Body of pancreas (tissue), 4 donors: ENCODE measurements around the gene PTGS1. TPM values are rescaled to one million over a fixed set of nuclear protein-coding genes. Genes with fewer than 3 reads are reported as not detected.
"Not testable (repeated sequence)": the region's sequence is repeated elsewhere in the genome, so short reads cannot be mapped to it uniquely, and the experiment has no call there.

Experiments
- ATAC-seq: fragments of 150-250 bp; one replicate; pipeline ENCODE4 v1.9.1; 2016
- DNase-seq, 4 donors: peaks; one replicate each; pipeline ENCODE4 v3.0.0-alpha.2; 2019
- H3K27ac ChIP-seq, 4 donors: fragments of 200-600 bp; sonication (generic); 1 replicate in 3 of 4; 2 replicates in 1 of 4; pipeline versions ENCODE4 v1.5.1 to v1.6.1; 2016 to 2019; ENCODE audit warnings: mild to moderate bottlenecking in 1 of 4, mixed read lengths in 1 of 4, moderate library complexity in 1 of 4
- H3K27me3 ChIP-seq, 2 donors: fragments of 200-600 bp; sonication (generic); one replicate each; pipeline ENCODE4 v1.6.0; 2016; ENCODE audit warnings: mild to moderate bottlenecking in 1 of 2
- H3K36me3 ChIP-seq, 2 donors: fragments of 200-600 bp; sonication (generic); replicated peaks in 1 of 2; 2 replicates each; pipeline ENCODE4 v1.5.1; 2016; ENCODE audit warnings: low read depth in 2 of 2; ENCODE audit not compliant: insufficient read depth in 1 of 2
- H3K4me1 ChIP-seq: fragments of 200-600 bp; sonication (generic); one replicate; pipeline ENCODE4 v1.6.0; 2016
- H3K4me3 ChIP-seq, 2 donors: fragments of 200-600 bp; sonication (generic); 1 replicate in 1 of 2; 2 replicates in 1 of 2; pipeline ENCODE4 v1.5.1; 2016 to 2019
- H3K9me3 ChIP-seq, 3 donors: fragments of 200-600 bp; sonication (generic); 1 replicate in 2 of 3; 2 replicates in 1 of 3; pipeline ENCODE4 v1.5.1; 2016
- CTCF ChIP-seq, 7 experiments: fragments of 450-650 bp in 4 of 7; fragments of 200-600 bp in 3 of 7; sonication (generic) in 3 of 7; IDR thresholded peaks; one replicate each; pipeline ENCODE4 v1.5.1; 2016 to 2019; ENCODE audit warnings: antibody characterized with exemption in 7 of 7
- POLR2A ChIP-seq, 3 donors: fragments of 450-650 bp; IDR thresholded peaks; one replicate each; pipeline ENCODE4 v1.6.1; 2016; ENCODE audit warnings: antibody characterized with exemption in 3 of 3, mild to moderate bottlenecking in 2 of 3
- WGBS, 2 donors: methylation state at CpG; one replicate each; pipeline ENCODE4 v1.1.5; 2017; 5-methylcytosine and 5-hydroxymethylcytosine counted together
- intact Hi-C: fragments of 100-400 bp; cut with DNase I; formaldehyde crosslinking; loops from one replicate; pipeline ENCODE4 v1.15.1; 2023
- total RNA-seq, 2 donors: library from RNA; depleted of rRNA; stranded (reverse); fragments of >200 nt; gene quantifications; one replicate each; pipeline ENCODE4 v1.1.0, GENCODE V29; 2016

Gene PTGS1
- total RNA-seq, 2 donors from 2014 or later: 2.1 to 3.0 TPM

GRCh38 chr9:122329597-122329996 is 41.2 kb upstream of the PTGS1 start:
- intact Hi-C loops: no loop called here
- DNase-seq (no peak), ATAC-seq (no peak)
- Histone ChIP-seq H3K9me3 (no peaks in the 10 kb centered on the region), H3K27me3 (no peaks in the 10 kb centered on the region), H3K4me1 (no peaks in the 10 kb centered on the region), H3K27ac (no peak overlapping the region), H3K4me3 (no peak overlapping the region), H3K36me3 (no peaks in the 10 kb centered on the region)
- WGBS, 2 donors: 70 to 73% methylated on average over 3 of the region's 3 CpGs
- TF ChIP-seq CTCF (IDR thresholded peaks at IDR 0.05) (no peak), POLR2A (IDR thresholded peaks at IDR 0.05) (no peak)

- ATAC-seq, DNase-seq, H3K4me1 ChIP-seq, H3K27ac ChIP-seq, H3K4me3 ChIP-seq, H3K36me3 ChIP-seq, intact Hi-C loops, H3K27me3 ChIP-seq, H3K9me3 ChIP-seq: not testable (repeated sequence)
- WGBS, 2 donors: 84 to 90% methylated on average over 6 of the region's 6 CpGs
Measured at GRCh38 chr9:122330466-122330865, 40.4 kb upstream of the PTGS1 start.

DNA sequence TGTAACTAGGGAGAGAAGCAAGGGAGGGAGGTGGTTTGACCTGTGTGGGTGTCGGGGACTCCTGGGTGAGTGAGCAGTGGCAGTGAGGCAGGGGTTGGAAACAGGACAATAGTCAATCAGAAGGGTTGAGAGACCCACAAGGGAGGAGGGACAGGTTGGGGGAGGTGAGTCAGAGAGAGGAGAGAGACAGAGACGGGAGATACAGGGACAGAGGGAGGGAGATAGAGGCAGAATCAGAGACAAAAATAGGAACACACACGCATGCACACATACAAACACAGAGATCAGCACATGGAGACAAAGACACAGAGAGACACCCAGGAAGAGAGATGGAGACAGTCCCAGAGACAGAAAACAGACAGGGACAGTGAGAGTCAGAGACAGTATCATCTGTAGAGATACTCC is 39.3 kb upstream of the PTGS1 start:
- Histone ChIP-seq H3K27ac (no peak overlapping the region), H3K27me3 (no peaks in the 10 kb centered on the region), H3K36me3 (no peaks in the 10 kb centered on the region), H3K9me3 (no peaks in the 10 kb centered on the region), H3K4me3 (no peak overlapping the region), H3K4me1 (no peaks in the 10 kb centered on the region)
- intact Hi-C loops: no loop called here
- TF ChIP-seq POLR2A (IDR thresholded peaks at IDR 0.05) (no peak), CTCF (IDR thresholded peaks at IDR 0.05) (no peak)
- 91 to 95% methylated on average over 3 of the region's 3 CpGs for whole genome bisulfite sequencing, 2 donors
- ATAC-seq (no peak), DNase-seq (no peak)

- Histone ChIP-seq H3K4me1 (no peaks in the 10 kb centered on the region), H3K4me3 (no peak overlapping the region), H3K9me3 (no peaks in the 10 kb centered on the region), H3K27ac (no peak overlapping the region), H3K36me3 (no peaks in the 10 kb centered on the region), H3K27me3 (no peaks in the 10 kb centered on the region)
- no peak for TF ChIP-seq CTCF (IDR thresholded peaks at IDR 0.05)
- TF ChIP-seq POLR2A (IDR thresholded peaks at IDR 0.05): no peak
- intact Hi-C loops: no loop called here
- WGBS, 2 donors: 58 to 62% methylated on average over 6 of the region's 6 CpGs
- ATAC-seq (no peak), DNase-seq (no peak)
Measured at GRCh38 chr9:122332083-122332482, 38.7 kb upstream of the PTGS1 start.

- Histone ChIP-seq H3K4me1 (no peaks in the 10 kb centered on the region), H3K27me3 (no peaks in the 10 kb centered on the region), H3K27ac (no peak overlapping the region), H3K36me3 (no peaks in the 10 kb centered on the region), H3K4me3 (no peak overlapping the region), H3K9me3 (no peaks in the 10 kb centered on the region)
- TF ChIP-seq POLR2A (IDR thresholded peaks at IDR 0.05) (no peak), CTCF (IDR thresholded peaks at IDR 0.05) (no peak)
- intact Hi-C loops: no loop called here
- DNase-seq (no peak), ATAC-seq (no peak)
- WGBS, 2 donors: 67 to 73% methylated on average over 7 of the region's 7 CpGs
Measured at GRCh38 chr9:122332644-122333043, 38.2 kb upstream of the PTGS1 start.
